Umbilical cord (tissue), 2 donors: ENCODE results near the gene ZNF518A. TPM values are rescaled to one million over a fixed set of nuclear protein-coding genes. Genes with fewer than 3 reads are reported as not detected.
"Not testable (repeated sequence)": the region's sequence is repeated elsewhere in the genome, so short reads cannot be mapped to it uniquely, and the experiment has no call there.

Experiments used
- DNase-seq: peaks from one replicate; pipeline ENCODE4 v3.0.0-alpha.2; 2015; ENCODE audit warnings: low spot score
- total RNA-seq: library from RNA; depleted of rRNA; stranded (reverse); fragments of >200 nt; gene quantifications from one replicate; pipeline ENCODE4 v1.2.3, GENCODE V29; 2014; ENCODE audit warnings: low replicate concordance; ENCODE audit not compliant: insufficient read depth

Gene ZNF518A
- total RNA-seq, 1 donor from 2014 or later: 41.4 TPM

DNA sequence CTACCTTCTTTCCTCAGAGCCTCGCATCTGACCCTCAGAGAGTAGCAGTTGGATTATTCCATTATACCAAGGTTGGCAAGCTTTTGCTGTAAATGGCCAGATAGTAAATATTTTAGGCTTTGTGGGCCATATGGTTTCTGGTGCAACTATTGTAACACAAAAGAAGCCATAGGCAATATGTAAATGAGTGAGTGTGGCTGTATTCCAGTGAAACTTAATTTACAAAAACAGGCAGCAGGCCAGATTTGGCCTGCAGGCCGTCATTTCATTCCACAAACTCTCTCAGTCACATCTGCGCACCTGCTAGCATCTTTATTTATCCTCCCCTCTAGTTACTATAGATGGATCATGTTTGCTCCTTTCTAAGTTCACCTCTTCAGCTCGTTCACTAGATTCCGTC lies 6.7 kb downstream of the ZNF518A start:
- no peak for DNase-seq

DNA sequence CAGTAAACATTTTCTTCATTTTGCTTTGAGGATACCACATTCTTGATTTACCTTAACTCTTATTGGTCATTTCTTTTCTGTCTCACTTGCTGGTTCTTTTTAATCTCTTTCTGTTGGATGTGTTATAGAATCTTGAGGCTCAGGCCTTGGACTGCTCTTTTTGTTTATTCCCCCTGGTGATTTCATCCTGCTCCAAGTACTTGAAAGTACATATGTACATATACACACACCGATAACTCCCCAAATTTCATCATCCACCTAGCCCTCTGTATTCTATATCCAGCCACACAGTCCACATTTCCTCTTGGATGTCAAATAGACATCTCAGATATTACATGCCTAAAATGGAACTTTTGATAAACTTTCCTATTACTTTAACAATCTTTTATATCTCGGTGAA lies 7.5 kb downstream of the ZNF518A start:
- no peak for DNase-seq

DNA sequence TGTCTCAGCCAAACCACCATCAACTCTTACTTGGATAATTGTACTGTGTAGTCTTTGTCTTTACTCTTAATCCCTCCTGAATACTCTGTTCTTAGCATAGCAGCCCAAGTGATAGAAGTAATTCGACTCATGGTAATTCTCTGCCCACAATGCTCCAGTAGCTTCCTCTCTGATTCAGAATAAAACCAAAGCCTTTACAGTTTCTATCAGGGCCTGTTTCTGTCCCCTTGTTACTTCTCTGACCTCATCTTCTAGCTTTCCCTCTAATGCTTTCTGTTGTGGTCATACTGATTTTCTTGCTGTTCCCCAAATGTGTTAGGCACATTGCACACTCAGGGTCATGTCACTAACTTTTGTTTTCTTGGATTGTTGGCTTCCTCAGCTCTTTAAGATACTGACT lies 8.0 kb downstream of the ZNF518A start:
- DNase-seq: no peak

DNA sequence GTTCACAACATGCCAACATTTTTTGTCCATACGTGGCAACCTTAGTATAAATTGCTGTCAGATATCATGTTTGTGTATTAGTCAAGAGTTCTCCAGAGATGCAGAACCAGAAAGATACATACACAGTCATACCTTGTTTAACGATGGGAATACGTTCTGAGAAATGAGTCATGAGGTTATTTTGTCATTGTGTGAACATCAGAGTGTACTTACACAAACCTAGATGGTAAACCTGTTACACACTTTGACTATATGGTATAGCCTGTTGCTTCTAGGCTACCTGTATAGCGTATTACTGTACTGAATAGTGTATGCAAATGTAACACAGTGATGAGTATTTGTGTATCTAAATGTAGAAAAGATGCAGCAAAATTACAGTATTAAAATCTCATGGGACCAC lies 22.3 kb downstream of the ZNF518A start:
- DNase-seq: no peak

DNA sequence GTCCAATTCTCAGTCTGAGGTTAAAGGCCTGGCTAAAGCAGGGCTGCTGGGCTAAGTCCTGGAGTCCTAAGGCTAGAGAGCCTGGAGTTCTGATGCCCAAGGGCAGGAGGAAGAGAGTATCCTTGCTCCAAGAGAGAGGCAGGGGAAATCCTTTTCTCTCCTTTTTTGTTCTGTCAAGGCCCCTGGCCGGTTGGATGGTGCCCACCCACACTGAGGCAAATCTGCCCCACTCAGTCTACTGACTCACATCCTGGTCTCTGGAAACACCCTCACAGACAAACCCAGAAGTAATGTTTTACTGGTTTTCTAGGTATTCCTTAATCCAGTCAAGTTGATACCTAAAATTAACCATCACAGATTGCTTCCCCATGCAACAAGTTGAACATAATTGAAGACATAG lies 23.0 kb downstream of the ZNF518A start:
- no peak for DNase-seq

DNA sequence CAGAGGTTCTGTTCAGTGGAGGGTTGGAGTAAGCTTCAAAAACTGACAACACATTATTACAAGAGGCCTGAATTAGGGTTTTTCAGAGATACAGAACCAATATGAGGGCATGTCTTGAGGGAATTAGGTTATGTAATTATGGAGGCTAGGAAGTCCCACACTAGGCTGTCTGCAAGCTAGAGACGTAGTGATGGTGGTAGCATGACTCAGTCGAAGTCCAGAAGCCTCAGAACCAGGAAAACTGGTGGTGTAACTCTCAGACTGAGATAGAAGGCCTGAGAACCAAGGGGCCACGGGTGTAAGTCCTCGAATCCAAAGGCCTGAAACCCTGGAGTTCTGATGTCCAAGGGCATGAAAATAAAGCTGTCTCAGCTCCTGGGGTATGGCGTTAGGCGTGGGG lies 35.6 kb downstream of the ZNF518A start:
- DNase-seq: no peak

DNA sequence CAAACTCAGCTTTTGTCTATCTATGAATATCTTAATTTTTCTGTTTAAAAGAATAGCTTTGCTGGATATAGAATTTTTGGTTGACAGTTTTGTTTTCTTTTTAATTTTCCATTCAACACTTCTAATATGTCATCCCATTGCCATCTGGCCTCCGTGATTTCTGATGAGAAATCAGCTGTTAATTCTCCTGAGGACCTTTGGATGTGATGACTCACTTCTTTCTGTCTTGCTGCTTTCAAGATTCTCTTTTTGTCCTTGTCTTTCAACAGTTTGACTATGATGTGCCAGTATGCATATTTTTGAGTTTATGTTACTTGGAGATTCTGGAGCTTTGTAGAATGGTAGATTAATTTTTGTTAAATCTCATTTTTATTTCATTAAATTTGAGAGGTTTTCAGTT lies 38.4 kb downstream of the ZNF518A start:
- DNase-seq: no peak

DNA sequence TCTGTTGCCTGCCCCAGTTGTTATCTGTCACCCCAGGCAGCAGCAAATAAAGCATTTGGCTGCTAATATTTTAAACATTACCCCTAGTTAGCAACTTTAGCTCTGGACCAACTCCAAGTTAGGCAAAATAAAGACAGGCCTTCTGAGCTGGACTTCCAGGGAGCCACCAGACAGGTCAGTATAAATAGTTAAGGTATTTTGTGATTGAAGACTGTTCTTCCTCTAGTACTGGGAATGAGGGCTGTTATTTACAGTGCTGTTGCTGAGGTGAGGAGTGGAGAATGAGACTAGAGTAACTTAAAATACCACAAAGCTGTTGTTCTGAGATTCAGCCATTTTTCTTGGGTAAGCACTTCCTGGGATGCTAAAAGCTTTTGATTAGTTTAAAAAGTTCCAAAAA lies 40.1 kb downstream of the ZNF518A start:
- no peak for DNase-seq

DNA sequence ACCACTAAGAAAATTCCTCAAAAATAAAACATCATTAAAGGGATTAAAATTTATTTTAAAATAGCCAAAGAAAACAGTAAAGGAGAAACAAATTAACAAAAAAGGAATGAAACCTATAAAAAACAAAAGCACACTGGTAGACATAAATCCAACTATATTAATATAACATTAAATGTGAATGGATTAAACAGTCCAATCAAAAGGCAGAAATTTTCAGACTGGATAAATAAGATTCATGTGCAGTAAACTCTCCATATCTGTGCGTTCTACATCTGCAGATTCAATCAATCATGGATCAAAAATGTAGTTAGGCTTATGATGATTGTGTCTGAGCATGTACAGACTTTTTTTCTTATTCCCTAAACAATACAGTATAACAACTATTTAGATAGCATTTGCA lies 42.6 kb downstream of the ZNF518A start:
- no peak for DNase-seq

DNA sequence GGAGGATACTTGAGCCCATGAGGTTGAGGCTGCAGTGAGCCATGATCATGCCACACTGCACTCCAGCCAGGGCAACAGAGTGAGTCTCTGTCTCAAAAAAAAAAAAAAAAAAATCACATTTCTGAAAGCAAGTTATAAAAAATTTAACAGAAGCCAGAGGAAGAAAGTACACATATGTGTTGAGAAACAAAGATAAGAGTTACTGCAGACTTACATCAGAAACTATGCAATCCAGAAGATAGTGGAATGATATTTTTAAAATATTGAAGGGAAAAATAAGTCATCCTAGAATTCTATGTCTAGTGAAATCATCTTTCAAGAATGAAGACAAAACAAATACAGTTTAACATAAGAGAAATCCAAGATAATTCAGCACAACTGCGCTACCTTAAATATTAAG lies 46.9 kb downstream of the ZNF518A start:
- no peak for DNase-seq

DNA sequence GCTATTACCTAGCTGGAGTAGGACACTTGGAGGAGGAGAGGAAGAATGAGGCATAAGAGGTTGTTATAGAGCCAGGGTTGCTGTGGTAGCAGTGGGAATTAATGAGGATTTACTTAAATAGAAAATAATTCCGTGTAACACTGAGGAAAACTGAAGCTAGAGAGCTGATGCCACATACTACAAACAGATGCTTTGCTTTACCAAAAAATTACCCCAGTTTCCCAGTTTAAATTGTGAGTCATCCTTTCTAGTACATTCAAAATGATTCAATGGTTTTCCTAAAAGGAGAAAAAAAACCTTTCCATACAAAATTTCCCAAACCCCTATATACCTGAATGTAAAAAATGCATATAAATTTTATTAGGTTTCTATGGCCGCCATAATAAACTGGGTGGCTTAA lies 58.3 kb downstream of the ZNF518A start:
- no peak for DNase-seq

DNA sequence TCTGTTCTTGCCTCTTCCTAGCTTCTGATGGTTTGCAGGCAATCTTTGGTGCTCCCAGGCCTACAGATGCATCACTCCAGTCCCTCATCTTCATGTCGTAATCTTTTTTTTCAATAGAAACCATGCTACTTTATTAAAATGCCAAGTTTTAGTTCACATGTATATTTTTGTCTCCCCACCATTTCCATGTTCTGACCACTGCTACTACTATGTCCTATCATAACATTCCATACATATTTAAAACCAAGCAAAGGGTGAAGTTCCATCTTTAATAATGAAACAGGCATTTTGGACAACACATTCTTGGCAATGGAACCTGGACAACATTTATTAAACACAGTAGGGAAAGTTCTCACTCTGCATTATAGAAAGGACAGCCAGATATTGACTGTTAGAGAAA lies 58.8 kb downstream of the ZNF518A start:
- no peak for DNase-seq

DNA sequence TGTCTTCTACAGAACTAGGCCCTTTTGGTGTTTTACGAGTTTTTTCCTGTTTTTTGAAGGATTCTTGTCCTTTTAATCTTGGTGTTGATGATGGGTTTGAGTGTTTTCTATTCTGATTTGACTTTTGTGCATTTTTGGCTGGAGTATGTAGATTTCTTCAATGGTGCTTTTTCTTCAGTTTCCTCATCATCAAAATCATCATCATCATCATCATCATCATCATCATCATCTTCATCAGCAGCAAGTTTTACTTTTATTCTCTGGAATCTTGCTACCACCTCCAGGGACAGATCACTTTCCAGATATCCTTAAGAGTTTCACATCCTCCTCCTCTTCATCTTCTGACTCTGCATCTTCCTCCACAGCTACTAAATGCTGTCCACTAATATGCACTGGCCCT lies 59.4 kb downstream of the ZNF518A start:
- not testable (repeated sequence) for DNase-seq

DNA sequence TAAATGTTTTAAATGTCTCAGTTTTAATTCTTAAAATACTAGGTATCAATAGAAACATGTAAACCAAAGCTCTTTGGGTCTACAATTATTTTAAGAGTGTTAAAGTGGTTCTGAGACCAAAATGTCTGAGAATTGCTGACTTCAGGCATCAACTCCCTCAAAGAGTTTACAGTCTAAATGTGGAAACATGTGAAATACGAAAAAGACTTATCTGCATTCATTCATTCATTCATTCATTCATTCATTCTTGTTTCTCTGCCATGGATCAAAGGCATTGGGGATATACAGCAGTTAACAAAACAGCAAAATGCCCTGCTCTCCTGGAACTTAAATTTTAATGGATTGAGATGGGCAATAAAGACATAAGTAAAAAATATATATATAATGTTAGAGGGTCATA lies 71.4 kb downstream of the ZNF518A start:
- DNase-seq: no peak

DNA sequence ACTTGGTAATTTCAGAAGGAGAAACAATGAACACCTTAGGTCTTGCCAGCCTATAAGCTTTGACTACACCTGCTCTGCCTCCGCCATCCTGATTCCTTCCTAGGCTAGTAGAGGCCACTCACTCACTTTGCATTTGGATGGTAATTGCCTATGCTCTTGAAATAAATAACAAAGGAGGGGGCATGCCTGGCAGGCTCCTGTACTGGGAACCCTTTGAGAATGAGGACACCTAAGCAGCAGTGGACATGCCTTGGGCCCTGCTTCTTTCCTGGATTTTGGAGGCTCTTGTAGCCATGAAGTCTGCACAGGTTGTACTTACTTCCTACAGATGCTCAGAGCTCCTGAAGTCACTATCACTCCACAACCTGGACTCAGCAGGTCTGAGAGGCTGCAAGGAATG lies 75.5 kb downstream of the ZNF518A start:
- no peak for DNase-seq

DNA sequence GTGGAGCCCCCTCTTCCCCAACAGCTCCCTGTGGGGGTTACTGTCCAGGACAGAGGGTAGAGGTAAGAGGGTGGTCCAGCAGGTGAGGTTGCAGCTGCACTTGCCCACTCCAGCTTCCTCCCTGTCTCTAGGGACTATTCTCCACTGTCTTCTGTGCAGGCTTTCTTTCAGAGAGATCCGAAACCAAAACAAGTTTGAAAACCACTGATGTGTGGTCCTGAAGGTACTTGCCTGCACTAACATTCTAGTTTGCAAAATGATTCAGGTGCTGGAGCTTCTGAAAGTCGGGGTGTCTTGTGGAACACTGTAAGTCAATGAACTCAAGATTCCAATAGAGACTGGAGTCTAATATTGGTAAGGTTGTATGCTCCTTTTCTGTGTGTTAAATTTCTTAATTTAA lies 78.2 kb downstream of the ZNF518A start:
- no peak for DNase-seq

DNA sequence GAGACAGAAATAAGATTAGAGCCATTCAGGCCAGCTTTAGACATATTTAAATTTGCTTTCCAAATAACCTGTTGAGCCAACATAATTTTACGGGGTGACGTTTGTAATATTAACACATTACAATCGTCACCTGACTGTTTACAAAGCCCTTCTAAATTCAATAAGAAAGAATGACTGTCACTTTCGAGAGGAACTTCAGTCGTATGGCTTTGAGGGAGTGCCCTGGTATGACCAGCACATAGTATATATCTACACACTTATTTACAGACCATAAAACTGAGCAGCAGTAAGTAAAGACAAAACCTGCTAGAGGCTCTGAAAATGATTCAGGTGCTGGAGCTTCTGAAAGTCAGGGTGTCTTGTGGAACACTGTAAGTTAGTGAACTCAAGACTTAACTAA lies 78.8 kb downstream of the ZNF518A start:
- DNase-seq: no peak

DNA sequence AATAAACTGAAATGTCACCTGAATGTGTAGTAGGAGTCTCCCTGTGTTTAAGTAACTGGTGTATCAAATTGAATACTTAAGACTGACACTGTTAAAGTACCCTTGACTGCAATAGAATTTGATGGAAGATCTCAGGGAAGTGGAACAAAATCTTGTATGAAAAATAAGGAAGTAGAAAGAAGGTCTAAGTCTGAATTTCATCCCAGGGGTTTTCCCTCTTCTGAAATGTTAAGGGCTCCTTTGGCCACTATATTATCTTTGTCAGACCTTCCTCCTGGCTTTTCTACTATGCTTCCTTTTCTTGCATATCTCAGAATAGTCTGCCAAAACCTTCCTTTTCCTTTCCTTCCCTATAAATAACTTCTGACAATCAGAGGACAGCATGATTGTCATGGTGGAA lies 81.7 kb downstream of the ZNF518A start:
- no peak for DNase-seq

DNA sequence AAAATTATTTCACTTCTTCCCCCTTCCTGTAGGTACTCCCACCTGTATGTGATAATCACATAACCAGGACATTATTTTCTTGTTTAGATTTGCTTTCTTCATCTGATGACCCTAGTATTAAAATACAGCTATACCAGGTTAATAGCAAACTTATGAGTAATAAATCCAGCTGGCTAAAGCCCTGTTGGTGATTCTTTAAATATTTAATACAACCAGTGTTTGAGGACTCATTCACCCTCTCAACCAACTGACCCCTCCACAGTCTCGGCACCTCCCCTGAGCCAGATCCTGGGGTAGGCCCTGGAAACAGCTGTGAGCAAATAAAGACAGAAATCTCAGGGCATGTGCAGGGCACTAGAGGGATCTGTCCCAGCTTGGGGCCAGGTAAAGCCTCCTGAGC lies 82.8 kb downstream of the ZNF518A start:
- no peak for DNase-seq

Other genes with a start within 250 kb of the ZNF518A start
- gene CC2D2B, start 222.3 kb upstream of the ZNF518A start, total RNA-seq: 14.4 TPM
- gene CCNJ, start 86.7 kb upstream of the ZNF518A start, total RNA-seq: 6.0 TPM
- gene BLNK, start 141.3 kb downstream of the ZNF518A start, total RNA-seq: 6.7 TPM
- gene DNTT, start 174.1 kb downstream of the ZNF518A start, total RNA-seq: not detected
- 1.4 TPM for gene OPALIN, start 228.7 kb downstream of the ZNF518A start, total RNA-seq